ENCODE measurements around the gene KCNIP1. TPM values are rescaled to one million over a fixed set of nuclear protein-coding genes. Genes with fewer than 3 reads are reported as not detected.

Gene KCNIP1
- total and polyA plus RNA-seq, 4 donors, result 0.13 to 1.8 (median 0.72) TPM

GRCh38 chr5:170655920-170656319 lies 152.1 kb downstream of the KCNIP1 start:
- 81 to 92% methylated on average over 4 of the region's 4 CpGs for WGBS, 2 donors

GRCh38 chr5:170656346-170656745 lies 152.5 kb downstream of the KCNIP1 start:
- DNase-seq (no peak), ATAC-seq (ENCODE audit: insufficient read depth, low FRiP score) (no peak)
- Histone ChIP-seq H3K9me3 (ENCODE audit: control insufficient read depth in 4 of 4, insufficient read depth in 3 of 4, low read length in 3 of 4) (peaks cover 0 to 1% (median 0%) of the 10 kb centered on the region in 4 donors), H3K27ac (ENCODE audit: low read depth in 1 of 2, low read length in 1 of 2) (no peak overlapping the region), H3K27me3 (ENCODE audit: control insufficient read depth in 3 of 3, insufficient read depth in 3 of 3, low read length in 2 of 3) (no peaks in the 10 kb centered on the region), H3K4me3 (no peak overlapping the region), H3K4me1 (ENCODE audit: control insufficient read depth in 5 of 5, insufficient read depth in 5 of 5, low read length in 5 of 5) (peaks cover 0 to 1% (median 0%) of the 10 kb centered on the region in 5 donors), H3K9ac (ENCODE audit: insufficient read depth in 1 of 2, low read length in 2 of 2) (no peak overlapping the region), H3K36me3 (ENCODE audit: control insufficient read depth in 4 of 4, insufficient read depth in 4 of 4, low read length in 4 of 4) (no peaks in the 10 kb centered on the region)
- 85 to 86% methylated on average over 4 of the region's 4 CpGs for whole genome bisulfite sequencing, 2 donors
- TF ChIP-seq CTCF (IDR thresholded peaks at IDR 0.05; ENCODE audit: control extremely low read depth, extremely low read depth), result no peak

More at GRCh38 chr5:170655920-170656319, 152.1 kb downstream of the KCNIP1 start:
- Histone ChIP-seq H3K9ac (ENCODE audit: insufficient read depth in 1 of 2, low read length in 2 of 2) (no peak overlapping the region), H3K9me3 (ENCODE audit: control insufficient read depth in 4 of 4, insufficient read depth in 3 of 4, low read length in 3 of 4) (peaks cover 0 to 1% (median 0%) of the 10 kb centered on the region in 4 donors), H3K4me3 (no peak overlapping the region), H3K4me1 (ENCODE audit: control insufficient read depth in 5 of 5, insufficient read depth in 5 of 5, low read length in 5 of 5) (peaks cover 0 to 1% (median 0%) of the 10 kb centered on the region in 5 donors), H3K27me3 (ENCODE audit: control insufficient read depth in 3 of 3, insufficient read depth in 3 of 3, low read length in 2 of 3) (no peaks in the 10 kb centered on the region), H3K36me3 (ENCODE audit: control insufficient read depth in 4 of 4, insufficient read depth in 4 of 4, low read length in 4 of 4) (no peaks in the 10 kb centered on the region), H3K27ac (ENCODE audit: low read depth in 1 of 2, low read length in 1 of 2) (no peak overlapping the region)
- no peak for TF ChIP-seq CTCF (IDR thresholded peaks at IDR 0.05; ENCODE audit: control extremely low read depth, extremely low read depth)
- DNase-seq (no peak), ATAC-seq (ENCODE audit: insufficient read depth, low FRiP score) (no peak)

- no peaks in the 10 kb centered on the region for H3K36me3 ChIP-seq (ENCODE audit: control insufficient read depth in 4 of 4, insufficient read depth in 4 of 4, low read length in 4 of 4)
- no peak overlapping the region for H3K9ac ChIP-seq (ENCODE audit: insufficient read depth in 1 of 2, low read length in 2 of 2)
- ATAC-seq (ENCODE audit: insufficient read depth, low FRiP score), result no peak
- no peaks in the 10 kb centered on the region for H3K9me3 ChIP-seq (ENCODE audit: control insufficient read depth in 4 of 4, insufficient read depth in 3 of 4, low read length in 3 of 4)
- H3K27ac ChIP-seq (ENCODE audit: low read depth in 1 of 2, low read length in 1 of 2), result no peak overlapping the region
- TF ChIP-seq CTCF (IDR thresholded peaks at IDR 0.05; ENCODE audit: control extremely low read depth, extremely low read depth), result no peak
- no peak overlapping the region for H3K4me3 ChIP-seq
- DNase-seq, result no peak
- 73 to 75% methylated on average over 6 of the region's 6 CpGs for WGBS, 2 donors
- no peaks in the 10 kb centered on the region for H3K27me3 ChIP-seq (ENCODE audit: control insufficient read depth in 3 of 3, insufficient read depth in 3 of 3, low read length in 2 of 3)
- no peaks in the 10 kb centered on the region for H3K4me1 ChIP-seq (ENCODE audit: control insufficient read depth in 5 of 5, insufficient read depth in 5 of 5, low read length in 5 of 5)
Measured at GRCh38 chr5:170660531-170660930, 156.7 kb downstream of the KCNIP1 start.

GRCh38 chr5:170662966-170663365 lies 159.1 kb downstream of the KCNIP1 start:
- H3K4me1 ChIP-seq (ENCODE audit: control insufficient read depth in 5 of 5, insufficient read depth in 5 of 5, low read length in 5 of 5), result no peaks in the 10 kb centered on the region
- no peak overlapping the region for H3K4me3 ChIP-seq
- no peak overlapping the region for H3K9ac ChIP-seq (ENCODE audit: insufficient read depth in 1 of 2, low read length in 2 of 2)
- no peak for TF ChIP-seq CTCF (IDR thresholded peaks at IDR 0.05; ENCODE audit: control extremely low read depth, extremely low read depth)
- no peaks in the 10 kb centered on the region for H3K36me3 ChIP-seq (ENCODE audit: control insufficient read depth in 4 of 4, insufficient read depth in 4 of 4, low read length in 4 of 4)
- H3K27me3 ChIP-seq (ENCODE audit: control insufficient read depth in 3 of 3, insufficient read depth in 3 of 3, low read length in 2 of 3), result no peaks in the 10 kb centered on the region
- no peak for DNase-seq
- 79 to 87% methylated on average over 5 of the region's 5 CpGs for WGBS, 2 donors
- no peak for ATAC-seq (ENCODE audit: insufficient read depth, low FRiP score)
- no peaks in the 10 kb centered on the region for H3K9me3 ChIP-seq (ENCODE audit: control insufficient read depth in 4 of 4, insufficient read depth in 3 of 4, low read length in 3 of 4)
- no peak overlapping the region for H3K27ac ChIP-seq (ENCODE audit: low read depth in 1 of 2, low read length in 1 of 2)

All from lung (tissue), 12 donors.